Liver (tissue), 9 donors: Measurements from ENCODE around the gene GBE1. TPM values are rescaled to one million over a fixed set of nuclear protein-coding genes. Genes with fewer than 3 reads are reported as not detected.
A peak's percentile ranks its signal among the peaks of the same experiment; 100 is the strongest.

Experiments used
- DNase-seq: peaks from one replicate; pipeline ENCODE4 v3.0.0-alpha.2; 2017; ENCODE audit warnings: low spot score
- H3K27ac ChIP-seq, 2 donors: one replicate each; pipeline ENCODE4 v1.7.0; 2013; ENCODE audit warnings: inconsistent platforms in 2 of 2, low read length in 2 of 2, control low read depth in 1 of 2, low read depth in 1 of 2, mild to moderate bottlenecking in 1 of 2
- H3K27me3 ChIP-seq, 4 donors: one replicate each; pipeline versions ENCODE4 v1.6.1 to v1.7.0; 2013; ENCODE audit warnings: low read length in 3 of 4, inconsistent platforms in 1 of 4, mild to moderate bottlenecking in 1 of 4, moderate library complexity in 1 of 4; ENCODE audit not compliant: control insufficient read depth in 4 of 4, insufficient read depth in 4 of 4
- H3K36me3 ChIP-seq, 4 donors: one replicate each; pipeline versions ENCODE4 v1.6.1 to v1.7.0; 2013; ENCODE audit warnings: low read length in 3 of 4, mild to moderate bottlenecking in 3 of 4, low read depth in 1 of 4, moderate library complexity in 1 of 4; ENCODE audit not compliant: control insufficient read depth in 4 of 4, insufficient read depth in 3 of 4
- H3K4me1 ChIP-seq, 4 donors: one replicate each; pipeline versions ENCODE4 v1.6.1 to v1.7.0; 2013; ENCODE audit warnings: low read length in 3 of 4, mild to moderate bottlenecking in 3 of 4, moderate library complexity in 1 of 4; ENCODE audit not compliant: control insufficient read depth in 4 of 4, insufficient read depth in 4 of 4
- H3K4me3 ChIP-seq, 3 donors: one replicate each; pipeline versions ENCODE4 v1.6.1 to v1.7.0; 2013; ENCODE audit warnings: low read length in 3 of 3, control low read depth in 1 of 3, low read depth in 1 of 3, mild to moderate bottlenecking in 1 of 3
- H3K9ac ChIP-seq, 2 donors: one replicate each; pipeline ENCODE4 v1.7.0; 2013; ENCODE audit warnings: low read length in 2 of 2, mild to moderate bottlenecking in 2 of 2, moderate library complexity in 2 of 2, control low read depth in 1 of 2, low read depth in 1 of 2
- H3K9me3 ChIP-seq, 4 donors: one replicate each; pipeline versions ENCODE4 v1.6.1 to v1.7.0; 2013; ENCODE audit warnings: low read length in 3 of 4; ENCODE audit not compliant: control insufficient read depth in 4 of 4
- CTCF ChIP-seq: fragments of 150-350 bp; IDR thresholded peaks from 2 replicates; pipeline ENCODE4 v1.5.1; 2017; ENCODE audit warnings: improper control_type of control experiment, low read depth, low read length; ENCODE audit not compliant: missing input control
- FOXA1 ChIP-seq: IDR thresholded peaks from 2 replicates; pipeline ENCODE4 v1.6.1; 2016; ENCODE audit warnings: antibody characterized with exemption
- GABPA ChIP-seq, 2 donors: IDR thresholded peaks in 1 of 2; conservative IDR thresholded peaks in 1 of 2; 2 replicates each; pipeline ENCODE4 v1.6.1; 2016; ENCODE audit warnings: antibody characterized with exemption in 2 of 2, mild to moderate bottlenecking in 1 of 2, moderate library complexity in 1 of 2
- HNF4A ChIP-seq, 2 donors: conservative IDR thresholded peaks; 2 replicates each; pipeline ENCODE4 v1.6.1; 2016; ENCODE audit warnings: antibody characterized with exemption in 2 of 2, mild to moderate bottlenecking in 2 of 2
- HNF4G ChIP-seq: IDR thresholded peaks from 2 replicates; pipeline ENCODE4 v1.6.1; 2016; ENCODE audit warnings: antibody characterized with exemption
- JUND ChIP-seq, 2 donors: IDR thresholded peaks; 2 replicates each; pipeline ENCODE4 v1.6.1; 2016; ENCODE audit warnings: antibody characterized with exemption in 2 of 2
- NR2F2 ChIP-seq: IDR thresholded peaks from 2 replicates; pipeline ENCODE4 v1.6.1; 2016; ENCODE audit warnings: antibody characterized with exemption
- RAD21 ChIP-seq, 2 donors: IDR thresholded peaks; 2 replicates each; pipeline ENCODE4 v1.6.1; 2016; ENCODE audit warnings: antibody characterized with exemption in 2 of 2, mild to moderate bottlenecking in 2 of 2
- REST ChIP-seq: IDR thresholded peaks from 2 replicates; pipeline ENCODE4 v1.6.1; 2016; ENCODE audit warnings: antibody characterized with exemption, mild to moderate bottlenecking
- YY1 ChIP-seq: IDR thresholded peaks from 2 replicates; pipeline ENCODE4 v1.6.1; 2016; ENCODE audit warnings: antibody characterized with exemption, mild to moderate bottlenecking
- WGBS: extraction: QIAGEN DNeasy Blood & Tissue Kit; methylation state at CpG from one replicate; pipeline ENCODE4 v1.1.7; 2013; 5-methylcytosine and 5-hydroxymethylcytosine counted together
- polyA plus RNA-seq, 2 donors: library from polyadenylated mRNA; stranded (reverse) in 1 of 2; unstranded in 1 of 2; fragments of 200-250 nt in 1 of 2; fragments of >200 nt in 1 of 2; fragmentation: Nextera tagmentation in 1 of 2; extraction: Ambion mirVana in 1 of 2; gene quantifications; one replicate each; pipeline versions ENCODE4 v1.2.1 to v1.2.3, GENCODE V29; 2013 to 2015
- total RNA-seq, 2 donors: library from RNA; depleted of rRNA; stranded (reverse); fragments of >200 nt; gene quantifications; one replicate each; pipeline ENCODE4 v1.2.3, GENCODE V29; 2014
- donor health status: healthy.
- donor health status: healthy.
- donor health status: healthy.
- donor health status: healthy.
- donor health status: healthy.

GBE1 gene
- total and polyA plus RNA-seq, 4 donors = 22.5 to 95.6 (median 25.8) TPM

GRCh38 chr3:81663114-81663513 is 98.3 kb downstream of the GBE1 start (continued):
- TF ChIP-seq REST (no peak), FOXA1 (no peak), YY1 (no peak)

- Histone ChIP-seq H3K27ac (no peak overlapping the region), H3K9ac (no peak overlapping the region), H3K36me3 (no peaks in the 10 kb centered on the region), H3K27me3 (no peaks in the 10 kb centered on the region), H3K4me3 (no peak overlapping the region), H3K4me1 (peaks cover 0 to 5% (median 2%) of the 10 kb centered on the region in 4 donors), H3K9me3 (no peaks in the 10 kb centered on the region)
- 95% methylated on average over 1 of the region's 1 CpG for WGBS
- DNase-seq = no peak
- peak; percentile 25 for TF ChIP-seq HNF4G
- TF ChIP-seq JUND (IDR thresholded peaks at IDR 0.05) = no peak
- no peak for TF ChIP-seq FOXA1
- peak; percentile 61 to 78 for TF ChIP-seq HNF4A (conservative IDR thresholded peaks at IDR 0.05)
- no peak for TF ChIP-seq NR2F2
Observed at GRCh38 chr3:81660036-81660435, 101.4 kb downstream of the GBE1 start.

GRCh38 chr3:81658322-81658997 is 103.0 kb downstream of the GBE1 start:
- DNase-seq = no peak
- Histone ChIP-seq H3K27me3 (no peaks in the 10 kb centered on the region), H3K27ac (no peak overlapping the region), H3K36me3 (no peaks in the 10 kb centered on the region), H3K9ac (peak overlapping the region in 1 of 2 donors; percentile 9), H3K9me3 (no peaks in the 10 kb centered on the region), H3K4me3 (no peak overlapping the region), H3K4me1 (peaks cover 0 to 5% (median 2%) of the 10 kb centered on the region in 4 donors)
- TF ChIP-seq GABPA (IDR thresholded peaks at IDR 0.05 in 1 of 2, conservative IDR thresholded peaks at IDR 0.05 in 1 of 2) = no peak
- TF ChIP-seq HNF4G = peak; percentile 22
- peak in 1 of 2 donors; percentile 18 for TF ChIP-seq JUND (IDR thresholded peaks at IDR 0.05)
- TF ChIP-seq RAD21 (IDR thresholded peaks at IDR 0.05) = peak in 1 of 2 donors; percentile 12
- no peak for TF ChIP-seq CTCF
- TF ChIP-seq HNF4A (conservative IDR thresholded peaks at IDR 0.05) = peak; percentile 61 to 67
- 29% methylated on average over 3 of the region's 3 CpGs for WGBS
